ENCODE results near the gene CCNQ. TPM values are rescaled to one million over a fixed set of nuclear protein-coding genes. Genes with fewer than 3 reads are reported as not detected.

The CCNQ gene
- total RNA-seq: 35.1 and 38.7 TPM in 2 replicates

DNA sequence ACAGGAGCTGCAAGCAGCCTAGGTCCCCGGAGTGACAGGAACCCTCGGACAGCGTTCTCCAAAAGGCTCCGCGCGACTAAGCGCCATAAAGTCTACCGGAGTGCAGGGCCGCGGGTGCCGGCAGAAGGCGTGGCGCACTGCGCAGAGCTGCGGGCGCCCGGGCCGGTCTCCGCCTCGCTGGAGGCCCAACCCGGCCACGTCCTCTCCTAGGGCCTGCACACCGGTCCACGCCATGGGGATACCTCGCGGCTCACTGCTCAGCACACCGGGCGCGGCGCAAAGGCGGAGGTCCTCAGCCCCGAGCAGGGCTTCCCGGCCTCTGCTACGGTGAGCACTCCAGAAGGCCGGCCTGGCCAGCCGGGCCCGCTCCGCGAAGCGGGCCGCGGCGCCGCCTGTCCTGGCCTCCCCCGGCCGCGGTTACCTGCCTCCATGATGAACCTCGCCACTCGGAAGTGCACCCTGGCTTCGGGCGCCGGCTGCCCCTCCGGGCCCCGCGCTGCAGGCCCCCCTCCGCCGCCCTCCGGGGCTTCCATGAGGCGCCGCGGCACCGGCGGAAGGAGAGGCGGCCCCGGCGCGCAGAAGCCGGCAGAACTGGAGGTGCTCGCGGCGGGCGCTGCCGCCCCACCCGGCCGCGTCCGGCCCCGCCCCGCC is at the start of gene CCNQ:
Gene CCNQ (minus strand): TSS at position 599 of the 651 bp plus-strand sequence. CDS start 66 bp downstream, at position 533.

DNA sequence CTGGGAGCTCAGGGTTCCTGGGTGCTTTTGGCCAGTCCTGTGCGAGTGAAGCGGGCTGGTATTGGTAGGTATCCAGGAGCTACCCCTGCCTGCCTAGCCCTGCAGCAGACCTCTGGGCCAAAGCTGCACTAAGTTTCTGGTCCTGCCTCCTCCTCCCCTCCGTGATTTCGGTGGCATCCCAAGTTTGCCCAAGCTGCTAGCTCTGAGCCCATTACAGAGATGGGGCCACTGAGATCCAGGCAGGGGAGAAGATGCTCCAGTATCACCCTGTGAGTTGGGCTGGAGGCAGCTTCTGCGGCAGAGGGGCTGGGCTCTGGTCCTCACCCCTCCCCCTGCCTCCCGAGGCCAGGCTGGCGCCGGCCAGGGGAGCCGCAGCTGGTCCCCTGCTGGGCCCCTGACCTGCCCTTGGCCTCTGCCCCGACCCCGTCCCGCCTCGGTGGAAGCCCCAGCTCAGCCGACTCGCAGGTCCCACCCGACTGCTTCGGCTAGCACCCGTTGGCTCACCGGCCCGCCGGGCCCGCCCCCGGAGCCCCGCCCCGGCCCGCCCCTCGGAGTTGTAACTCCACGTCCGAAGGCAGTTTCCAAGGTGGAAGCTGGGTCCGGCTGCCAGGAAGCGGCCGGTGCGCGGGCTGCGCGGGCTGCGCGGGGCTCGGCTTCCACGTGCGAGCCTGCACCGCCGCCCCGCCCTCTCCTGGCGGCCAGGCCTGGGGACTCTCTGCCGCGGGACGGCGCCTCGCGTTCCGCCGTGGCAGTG is 47.9 kb upstream of the CCNQ start, which contains the start of gene DUSP9:
Gene DUSP9 (plus strand): TSS at position 584 of the 754 bp plus-strand sequence. CDS start 751 bp downstream, outside the sequence.

Other genes starting within 250 kb of the CCNQ start
- not detected in 2 replicates for gene PNMA6E, start 197.8 kb downstream of the CCNQ start, total RNA-seq
- 0.15 and 0.17 TPM in 2 replicates for gene ZFP92, start 187.7 kb downstream of the CCNQ start, total RNA-seq
- gene TREX2, start 153.1 kb downstream of the CCNQ start, total RNA-seq: 0.84 TPM in 1 of 2 replicates, not detected in the other
- 49.4 and 51.6 TPM in 2 replicates for gene HAUS7, start 128.6 kb downstream of the CCNQ start, total RNA-seq
- gene BGN, start 104.2 kb downstream of the CCNQ start, total RNA-seq: 14.0 TPM in 2 replicates
- gene ATP2B3, start 81.5 kb downstream of the CCNQ start, total RNA-seq: not detected in 2 replicates
- gene DUSP9, start 48.1 kb upstream of the CCNQ start, total RNA-seq: 0.34 and 0.45 TPM in 2 replicates
- 0.15 TPM in 1 of 2 replicates, not detected in the other for gene PNCK, start 74.7 kb upstream of the CCNQ start, total RNA-seq
- gene SLC6A8, start 88.8 kb upstream of the CCNQ start, total RNA-seq: 7.9 and 8.7 TPM in 2 replicates
- 84.3 and 104 TPM in 2 replicates for gene BCAP31, start 125.2 kb upstream of the CCNQ start, total RNA-seq
- gene ABCD1, start 125.7 kb upstream of the CCNQ start, total RNA-seq: 10.3 and 11.9 TPM in 2 replicates
- gene PLXNB3, start 165.1 kb upstream of the CCNQ start, total RNA-seq: 4.2 and 5.8 TPM in 2 replicates
- gene SRPK3, start 181.9 kb upstream of the CCNQ start, total RNA-seq: 0.59 and 0.84 TPM in 2 replicates
- gene IDH3G, start 195.2 kb upstream of the CCNQ start, total RNA-seq: 94.1 and 96.8 TPM in 2 replicates
- 187 and 269 TPM in 2 replicates for gene SSR4, start 195.5 kb upstream of the CCNQ start, total RNA-seq
- gene PDZD4, start 231.4 kb upstream of the CCNQ start, total RNA-seq: 0.30 and 0.50 TPM in 2 replicates

Measured in bronchus fibroblast of lung (primary cell).